ENCODE results near the gene CHN2.

CHN2 gene

GRCh38 chr7:29447828-29448227 is 253.3 kb downstream of the CHN2 start:
- DNase-seq, result no peak

- no peak for DNase-seq
Measured at GRCh38 chr7:29449569-29450260, 255.1 kb downstream of the CHN2 start.

- no peak for DNase-seq
Measured at GRCh38 chr7:29453021-29453420, 258.4 kb downstream of the CHN2 start.

GRCh38 chr7:29454464-29454863 is 259.9 kb downstream of the CHN2 start:
- no peak for DNase-seq

- DNase-seq, result no peak
Measured at GRCh38 chr7:29454899-29455451, 260.4 kb downstream of the CHN2 start.

GRCh38 chr7:29457141-29457561 is 262.6 kb downstream of the CHN2 start:
- DNase-seq, result no peak

- DNase-seq, result peak; percentile 50
Measured at GRCh38 chr7:29457565-29458011, 263.0 kb downstream of the CHN2 start.

GRCh38 chr7:29458933-29459332 is 264.4 kb downstream of the CHN2 start:
- DNase-seq, result no peak

- DNase-seq, result no peak
Measured at GRCh38 chr7:29459589-29459988, 265.0 kb downstream of the CHN2 start.

GRCh38 chr7:29461996-29462395 is 267.4 kb downstream of the CHN2 start:
- no peak for DNase-seq

- no peak for DNase-seq
Measured at GRCh38 chr7:29463504-29464158, 269.1 kb downstream of the CHN2 start.

- DNase-seq, result no peak
Measured at GRCh38 chr7:29464753-29465152, 270.2 kb downstream of the CHN2 start.

GRCh38 chr7:29467193-29467926 is 272.8 kb downstream of the CHN2 start:
- no peak for DNase-seq

- no peak for DNase-seq
Measured at GRCh38 chr7:29468196-29468595, 273.6 kb downstream of the CHN2 start.

- no peak for DNase-seq
Measured at GRCh38 chr7:29469281-29469680, 274.7 kb downstream of the CHN2 start.

- DNase-seq, result no peak
Measured at GRCh38 chr7:29469976-29470557, 275.5 kb downstream of the CHN2 start.

GRCh38 chr7:29471444-29472138 is 277.0 kb downstream of the CHN2 start:
- DNase-seq, result no peak

GRCh38 chr7:29476916-29477315 is 282.3 kb downstream of the CHN2 start:
- no peak for DNase-seq

GRCh38 chr7:29478226-29478625 is 283.7 kb downstream of the CHN2 start:
- DNase-seq, result no peak

- DNase-seq, result no peak
Measured at GRCh38 chr7:29478687-29479240, 284.2 kb downstream of the CHN2 start.

GRCh38 chr7:29479301-29480200 is 285.0 kb downstream of the CHN2 start:
- DNase-seq, result no peak
